HG02970 (cell line): Measurements from ENCODE around the gene PIP4K2C.

Experiments used
- ATAC-seq: cut with Tn5 transposase; IDR thresholded peaks from one replicate; pipeline ENCODE4 v1.9.1; 2021; ENCODE audit warnings: mild to moderate bottlenecking, moderate library complexity, moderate number of reproducible peaks; ENCODE audit not compliant: unreplicated experiment, low FRiP score

Gene PIP4K2C

GRCh38 chr12:57619434-57620244, 28.6 kb downstream of the PIP4K2C start:
- ATAC-seq, result no peak

- no peak for ATAC-seq
Measured at GRCh38 chr12:57620245-57620935, 29.4 kb downstream of the PIP4K2C start.

GRCh38 chr12:57620936-57621496, 30.0 kb downstream of the PIP4K2C start:
- no peak for ATAC-seq

- ATAC-seq, result no peak
Measured at GRCh38 chr12:57621497-57622292, 30.7 kb downstream of the PIP4K2C start.

DNA sequence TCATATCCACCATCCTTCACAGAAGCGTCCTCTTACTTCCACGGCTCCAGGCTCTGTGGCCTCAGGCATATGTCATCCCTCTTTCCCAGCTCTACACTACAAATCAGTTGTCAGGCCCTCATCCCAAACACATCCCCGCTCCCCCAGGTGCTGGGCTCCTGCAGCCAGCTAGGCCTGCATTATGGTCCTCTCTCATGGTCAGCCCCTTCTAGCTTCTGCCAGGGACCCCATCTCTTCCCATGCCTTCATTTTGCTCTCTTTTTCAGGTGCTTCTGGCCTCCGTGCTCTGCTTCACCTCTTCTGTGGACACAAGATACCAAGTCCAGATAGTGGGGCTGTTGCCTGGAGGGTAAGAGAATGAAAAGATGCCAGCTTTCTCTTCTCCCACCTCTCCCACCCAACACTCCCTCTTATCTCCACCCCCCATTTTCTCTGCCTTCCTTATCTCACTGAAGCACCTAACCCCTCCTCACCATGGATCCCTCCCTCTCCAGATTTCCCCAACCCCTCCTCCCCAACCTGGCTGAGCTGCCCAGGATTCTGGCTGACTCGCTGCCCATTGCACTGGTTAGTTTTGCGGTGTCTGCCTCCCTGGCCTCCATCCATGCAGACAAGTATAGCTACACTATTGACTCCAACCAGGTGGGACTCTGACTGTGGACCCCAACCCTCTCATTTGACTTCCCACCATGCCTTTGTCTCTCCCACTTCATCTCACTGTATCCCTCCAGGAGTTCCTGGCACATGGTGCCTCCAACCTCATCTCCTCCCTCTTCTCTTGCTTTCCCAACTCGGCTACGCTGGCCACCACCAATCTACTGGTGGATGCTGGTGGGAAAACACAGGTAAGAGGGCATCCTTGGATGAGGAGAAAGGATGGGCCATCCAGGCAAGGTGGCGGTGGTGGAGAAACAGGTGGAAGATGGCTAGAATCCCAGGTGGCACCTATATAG, 31.6 kb downstream of the PIP4K2C start:
- ATAC-seq, result no peak

DNA sequence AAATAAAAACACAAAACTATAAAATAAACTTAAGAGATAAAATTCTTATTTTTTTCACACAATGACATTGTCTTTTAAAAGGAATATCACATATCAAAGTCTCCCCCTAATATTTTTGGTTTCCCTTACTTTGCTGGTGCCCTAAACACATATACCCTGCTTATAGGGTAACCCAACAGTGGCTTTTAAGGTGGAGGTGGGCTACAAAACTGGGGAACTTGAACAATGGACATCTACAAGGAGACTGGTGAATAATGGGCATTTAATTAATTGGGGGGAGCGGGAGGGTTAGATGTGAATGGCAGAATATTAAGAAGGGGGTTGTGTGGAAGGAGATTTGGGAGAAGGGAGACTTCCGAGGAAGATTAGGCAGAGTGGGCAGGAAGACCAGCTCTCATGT, 32.4 kb downstream of the PIP4K2C start:
- no peak for ATAC-seq

DNA sequence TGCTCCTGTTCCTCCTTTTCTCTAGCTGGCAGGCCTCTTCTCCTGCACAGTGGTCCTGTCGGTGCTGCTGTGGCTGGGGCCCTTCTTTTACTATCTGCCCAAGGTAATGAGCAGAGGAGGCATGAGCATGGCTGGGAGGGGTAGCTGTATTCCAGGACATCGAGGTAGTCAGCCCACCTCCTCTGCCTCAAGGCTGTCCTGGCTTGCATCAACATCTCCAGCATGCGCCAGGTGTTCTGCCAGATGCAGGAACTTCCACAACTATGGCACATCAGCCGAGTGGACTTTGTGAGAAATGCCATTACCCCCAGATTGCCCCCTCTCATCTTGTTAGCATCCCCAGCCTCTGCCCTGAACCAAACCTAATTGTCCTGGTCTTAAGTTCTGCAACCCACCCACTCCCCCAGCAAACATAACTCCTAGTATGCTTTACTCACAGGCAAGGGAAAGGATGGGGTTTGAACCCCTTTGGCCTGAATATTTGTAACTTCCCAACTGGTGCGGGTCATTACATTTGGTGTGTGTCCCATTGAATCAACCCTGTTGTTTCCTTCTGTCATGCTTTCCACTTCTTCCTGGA, 32.9 kb downstream of the PIP4K2C start:
- no peak for ATAC-seq

DNA sequence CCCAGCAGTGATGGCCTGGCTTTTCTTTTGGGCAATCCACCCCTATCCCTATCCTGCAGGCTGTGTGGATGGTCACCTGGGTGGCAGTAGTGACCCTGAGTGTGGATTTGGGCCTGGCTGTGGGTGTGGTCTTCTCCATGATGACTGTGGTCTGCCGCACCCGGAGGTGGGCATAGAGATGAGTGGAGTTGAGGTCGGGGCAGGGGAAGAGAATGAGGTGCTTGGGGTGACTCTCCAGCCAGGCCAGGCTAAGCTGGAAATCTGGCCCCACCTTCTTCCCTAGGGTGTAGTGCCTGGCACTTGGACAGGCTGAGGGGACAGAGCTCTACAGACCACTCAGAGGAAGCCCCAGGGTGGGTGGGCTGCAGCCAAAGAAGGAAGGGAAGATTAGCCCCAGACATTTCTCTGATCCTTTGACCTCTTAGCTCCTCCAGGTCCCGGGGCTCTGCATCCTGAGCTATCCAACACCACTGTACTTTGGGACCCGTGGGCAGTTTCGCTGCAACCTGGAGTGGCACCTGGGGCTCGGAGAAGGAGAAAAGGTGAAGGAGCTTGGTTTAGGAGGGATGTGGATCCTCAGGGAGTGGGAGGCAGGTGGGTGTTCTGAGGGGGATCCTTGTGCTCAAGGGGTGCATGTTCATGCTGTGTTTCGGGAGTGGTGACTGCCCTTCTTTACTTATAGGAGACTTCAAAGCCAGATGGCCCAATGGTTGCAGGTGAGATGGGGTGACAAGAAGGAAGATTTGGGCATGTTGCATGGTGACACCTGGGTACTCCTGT, 33.6 kb downstream of the PIP4K2C start:
- ATAC-seq, result no peak

DNA sequence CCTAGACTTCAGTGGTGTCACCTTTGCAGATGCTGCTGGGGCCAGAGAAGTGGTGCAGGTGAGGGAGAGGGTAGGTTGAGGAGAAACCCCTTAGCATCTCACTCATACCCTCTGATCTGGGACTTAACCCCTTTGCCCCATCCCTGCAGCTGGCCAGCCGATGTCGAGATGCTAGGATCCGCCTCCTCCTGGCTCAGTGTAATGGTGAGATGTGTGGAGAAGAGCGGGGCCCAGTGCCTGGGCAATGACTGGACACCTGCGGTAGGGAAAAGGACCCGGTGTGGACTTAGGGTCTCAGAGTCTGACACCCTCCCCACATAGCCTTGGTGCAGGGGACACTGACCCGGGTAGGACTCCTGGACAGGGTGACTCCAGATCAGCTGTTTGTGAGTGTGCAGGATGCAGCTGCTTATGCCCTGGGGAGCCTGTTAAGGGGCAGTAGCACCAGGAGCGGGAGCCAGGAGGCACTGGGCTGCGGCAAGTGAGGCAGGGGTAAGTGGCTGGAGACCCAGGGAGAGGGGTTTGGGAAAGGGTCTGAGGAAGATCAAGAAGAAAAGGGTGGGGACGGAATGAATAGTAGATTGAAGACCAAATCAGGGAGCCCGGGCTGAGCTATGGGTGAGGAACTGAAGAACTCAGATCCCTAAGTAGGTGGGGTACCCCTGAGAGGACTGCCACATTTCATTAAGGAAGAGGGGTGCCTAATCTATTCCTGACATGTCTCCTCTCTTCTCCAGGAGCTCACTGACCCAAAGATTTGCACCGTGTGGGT, 34.5 kb downstream of the PIP4K2C start:
- ATAC-seq, result no peak

- no peak for ATAC-seq
Measured at GRCh38 chr12:57626111-57626920, 35.3 kb downstream of the PIP4K2C start.

- no peak for ATAC-seq
Measured at GRCh38 chr12:57626921-57627445, 36.0 kb downstream of the PIP4K2C start.

- no peak for ATAC-seq
Measured at GRCh38 chr12:57627501-57628279, 36.7 kb downstream of the PIP4K2C start.

DNA sequence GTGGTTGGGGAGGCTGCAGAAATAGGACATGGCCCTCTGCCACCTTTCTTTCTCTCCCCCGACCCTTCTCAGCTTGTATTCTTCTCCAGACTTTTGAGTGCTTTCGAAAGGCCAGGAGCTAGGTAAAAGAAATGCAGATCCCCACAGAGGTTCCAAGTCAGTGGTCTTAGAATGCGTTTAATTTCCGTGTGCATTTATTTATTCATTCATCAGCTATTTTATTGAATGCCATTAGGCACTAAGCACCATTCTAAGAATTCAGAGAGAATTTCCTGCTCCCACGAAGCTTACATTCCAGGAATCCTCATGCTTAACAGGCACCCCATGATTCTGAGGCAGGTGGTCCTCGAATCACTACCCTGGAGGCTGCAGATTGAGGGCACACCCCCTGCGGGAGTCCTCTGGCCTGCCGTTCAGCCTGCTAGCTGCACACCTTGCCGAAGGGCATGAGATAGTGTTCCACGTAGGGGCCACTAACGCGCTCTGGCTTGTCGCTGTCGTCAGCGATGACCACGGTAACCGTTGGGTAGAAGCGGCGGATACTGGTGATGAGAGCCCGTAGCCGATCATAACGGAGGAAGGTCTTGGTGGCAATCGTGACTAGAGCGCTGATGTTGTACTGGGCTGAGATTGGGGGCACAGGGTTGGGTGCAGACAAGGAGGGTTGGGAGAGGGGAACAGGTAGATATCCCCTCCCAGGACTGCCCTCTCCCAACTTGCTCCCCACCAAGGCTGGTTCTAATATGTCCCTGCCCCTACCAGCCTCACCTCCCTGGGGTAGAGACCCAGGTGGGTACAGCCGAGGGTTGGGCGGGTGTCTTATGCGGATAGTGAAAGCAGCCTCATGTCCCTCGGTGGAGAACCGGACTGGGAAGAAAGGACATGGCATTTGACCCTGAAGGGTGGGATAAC, 37.5 kb downstream of the PIP4K2C start:
- ATAC-seq, result no peak

- ATAC-seq, result no peak
Measured at GRCh38 chr12:57629897-57630471, 39.0 kb downstream of the PIP4K2C start.
